ENCODE data around the gene SLC27A5. TPM values are rescaled to one million over a fixed set of nuclear protein-coding genes. Genes with fewer than 3 reads are reported as not detected.

Gene SLC27A5
- total and polyA plus RNA-seq, 2 of the 13 experiments (the other 11 are each of a cell fraction or from before 2014, with no cell fraction given) = 30.3 to 40.2 TPM

GRCh38 chr19:58559275-58560006, 47.6 kb upstream of the SLC27A5 start (continued):
- TF ChIP-seq RAD21 (CRISPR knock-in tag; IDR thresholded peaks at IDR 0.05) (peak; percentile 31; the same call in 1 of the 2 replicates), ZNF138 (CRISPR knock-in tag; IDR thresholded peaks at IDR 0.05; ENCODE audit: low read depth) (0 out of 2 replicates have a peak, but pooled peaks have one; percentile 12), GMEB2 (CRISPR knock-in tag; IDR thresholded peaks at IDR 0.05; ENCODE audit: low read depth) (no peak; the same call in 1 of the 2 replicates), MIER2 (CRISPR knock-in tag; IDR thresholded peaks at IDR 0.05) (no peak), PTBP1 (IDR thresholded peaks at IDR 0.05; ENCODE audit: low read depth, low read length, poor library complexity, severe bottlenecking) (no peak), ZFP1 (CRISPR knock-in tag; IDR thresholded peaks at IDR 0.05) (no peak), ZNF501 (CRISPR knock-in tag; IDR thresholded peaks at IDR 0.05) (peak; percentile 73), ATAD3A (CRISPR knock-in tag; IDR thresholded peaks at IDR 0.05) (no peak), POGK (CRISPR knock-in tag; conservative IDR thresholded peaks at IDR 0.05) (0 out of 2 replicates have a peak, but pooled peaks have one; percentile 24), CREBL2 (CRISPR knock-in tag; IDR thresholded peaks at IDR 0.05; ENCODE audit: borderline replicate concordance) (no peak), ZNF256 (CRISPR knock-in tag; conservative IDR thresholded peaks at IDR 0.05) (no peak), FOXP1 (IDR thresholded peaks at IDR 0.05) (no peak), FOXP1 (CRISPR knock-in tag; IDR thresholded peaks at IDR 0.05) (no peak), ATF4 (CRISPR knock-in tag; IDR thresholded peaks at IDR 0.05) (peak in 1 of 2 experiments; percentile 17; a peak in 1 of 4 replicates), GMEB1 (CRISPR knock-in tag; IDR thresholded peaks at IDR 0.05; ENCODE audit: borderline replicate concordance) (peak; percentile 80), EP300 (IDR thresholded peaks at IDR 0.05; ENCODE audit: low read depth in 2 of 2, low read length in 2 of 2) (no peak; a peak in 1 of 4 replicates), EP300 (CRISPR knock-in tag; IDR thresholded peaks at IDR 0.05; ENCODE audit: borderline replicate concordance) (no peak)

All from HepG2 (cell line).